ENCODE measurements around the gene ZBTB40. TPM values are rescaled to one million over a fixed set of nuclear protein-coding genes. Genes with fewer than 3 reads are reported as not detected.

Gene ZBTB40
- total RNA-seq, 3 donors from 2014 or later = 14.8 to 28.0 (median 16.7) TPM

GRCh38 chr1:22494943-22495579 is 43.4 kb downstream of the ZBTB40 start:
- intact Hi-C loops (cut with DNase I, micrococcal nuclease) = no loop called here

GRCh38 chr1:22496536-22497160 is 45.0 kb downstream of the ZBTB40 start:
- Histone ChIP-seq H3K4me1 (ENCODE audit: low read depth) (no peaks in the 10 kb centered on the region), H3K36me3 (ENCODE audit: low read depth) (no peaks in the 10 kb centered on the region), H3K9me3 (no peaks in the 10 kb centered on the region), H3K4me3 (no peak overlapping the region)
- no peak for TF ChIP-seq CTCF (IDR thresholded peaks at IDR 0.05)
- DNase-seq (no peak), ATAC-seq (no peak)
- intact Hi-C loops (cut with DNase I, micrococcal nuclease) = no loop called here

More at GRCh38 chr1:22494943-22495579, 43.4 kb downstream of the ZBTB40 start:
- H3K4me1 ChIP-seq (ENCODE audit: low read depth) = no peaks in the 10 kb centered on the region
- DNase-seq = no peak
- no peak for TF ChIP-seq CTCF (IDR thresholded peaks at IDR 0.05)
- no peaks in the 10 kb centered on the region for H3K36me3 ChIP-seq (ENCODE audit: low read depth)
- no peak overlapping the region for H3K4me3 ChIP-seq
- no peaks in the 10 kb centered on the region for H3K9me3 ChIP-seq
- ATAC-seq = no peak

- H3K4me3 ChIP-seq = no peak overlapping the region
- ATAC-seq (no peak), DNase-seq (no peak)
- H3K36me3 ChIP-seq (ENCODE audit: low read depth) = no peaks in the 10 kb centered on the region
- intact Hi-C loops (cut with DNase I, micrococcal nuclease) = no loop called here
- no peaks in the 10 kb centered on the region for H3K9me3 ChIP-seq
- no peak for TF ChIP-seq CTCF (IDR thresholded peaks at IDR 0.05)
- H3K4me1 ChIP-seq (ENCODE audit: low read depth) = no peaks in the 10 kb centered on the region
Measured at GRCh38 chr1:22498463-22498862, 46.8 kb downstream of the ZBTB40 start.

- Histone ChIP-seq H3K9me3 (no peaks in the 10 kb centered on the region), H3K4me3 (no peak overlapping the region), H3K36me3 (ENCODE audit: low read depth) (no peaks in the 10 kb centered on the region), H3K4me1 (ENCODE audit: low read depth) (no peaks in the 10 kb centered on the region)
- TF ChIP-seq CTCF (IDR thresholded peaks at IDR 0.05) = no peak
- intact Hi-C loops (cut with DNase I, micrococcal nuclease) = no loop called here
- DNase-seq (no peak), ATAC-seq (no peak)
Measured at GRCh38 chr1:22500058-22500457, 48.4 kb downstream of the ZBTB40 start.

- DNase-seq (peak in 2 of 3 donors; percentile 26 to 30), ATAC-seq (peak; percentile 54)
- Histone ChIP-seq H3K4me1 (ENCODE audit: low read depth) (no peaks in the 10 kb centered on the region), H3K4me3 (no peak overlapping the region), H3K36me3 (ENCODE audit: low read depth) (no peaks in the 10 kb centered on the region), H3K9me3 (no peaks in the 10 kb centered on the region)
- TF ChIP-seq CTCF (IDR thresholded peaks at IDR 0.05) = no peak
- intact Hi-C loops (cut with DNase I, micrococcal nuclease) = no loop called here
Measured at GRCh38 chr1:22500471-22500870, 48.8 kb downstream of the ZBTB40 start.
